Endodermal cell (in vitro differentiated cells): Measurements from ENCODE around the gene ZFP14. TPM values are rescaled to one million over a fixed set of nuclear protein-coding genes. Genes with fewer than 3 reads are reported as not detected.

Experiments used
- DNase-seq: peaks from one replicate; pipeline ENCODE4 v3.0.0-alpha.2; 2017
- H3K27ac ChIP-seq: 2 replicates; pipeline ENCODE4 v1.5.1; 2013; ENCODE audit warnings: mild to moderate bottlenecking, low read depth, low read length, moderate library complexity
- H3K27me3 ChIP-seq: 2 replicates; pipeline ENCODE4 v1.6.1; 2013; ENCODE audit warnings: mild to moderate bottlenecking, low read length, moderate library complexity; ENCODE audit not compliant: insufficient read depth, control insufficient read depth, poor library complexity, severe bottlenecking
- H3K36me3 ChIP-seq: 2 replicates; pipeline ENCODE4 v1.7.0; 2013; ENCODE audit warnings: mild to moderate bottlenecking, low read length, moderate library complexity; ENCODE audit not compliant: control insufficient read depth, insufficient read depth
- H3K4me1 ChIP-seq: one replicate; pipeline ENCODE4 v1.7.0; 2013; ENCODE audit warnings: low read length; ENCODE audit not compliant: control insufficient read depth, insufficient read depth
- H3K4me3 ChIP-seq: 2 replicates; pipeline ENCODE4 v1.5.1; 2013; ENCODE audit warnings: mild to moderate bottlenecking, low read length, moderate library complexity
- H3K9ac ChIP-seq: 2 replicates; pipeline ENCODE4 v1.6.1; 2013; ENCODE audit warnings: mild to moderate bottlenecking, low read length, moderate library complexity; ENCODE audit not compliant: poor library complexity, severe bottlenecking; ENCODE audit errors: extremely low read depth
- H3K9me3 ChIP-seq: 2 replicates; pipeline ENCODE4 v1.6.1; 2013; ENCODE audit warnings: mild to moderate bottlenecking, low read length, moderate library complexity; ENCODE audit not compliant: control insufficient read depth
- H3K27ac Mint-ChIP-seq: 2 replicates; pipeline ENCODE4 v1.8.0; 2020; ENCODE audit warnings: mixed read lengths
- H3K27me3 Mint-ChIP-seq: 2 replicates; pipeline ENCODE4 v1.8.0; 2021; ENCODE audit warnings: mild to moderate bottlenecking, mixed read lengths; ENCODE audit not compliant: insufficient read depth
- H3K36me3 Mint-ChIP-seq: 2 replicates; pipeline ENCODE4 v1.8.0; 2020; ENCODE audit warnings: low read depth, mixed read lengths
- H3K4me1 Mint-ChIP-seq: 2 replicates; pipeline ENCODE4 v1.8.0; 2020; ENCODE audit warnings: mixed read lengths
- H3K4me3 Mint-ChIP-seq: 2 replicates; pipeline ENCODE4 v1.8.0; 2020; ENCODE audit warnings: mild to moderate bottlenecking, moderate library complexity, mixed read lengths
- H3K9me3 Mint-ChIP-seq: 2 replicates; pipeline ENCODE4 v1.8.0; 2020; ENCODE audit warnings: mild to moderate bottlenecking, mixed read lengths
- CTCF ChIP-seq: fragments of 200-600 bp; sonication (generic); conservative IDR thresholded peaks from 2 replicates; pipeline ENCODE4 v1.5.0; 2021; ENCODE audit warnings: antibody characterized with exemption, mild to moderate bottlenecking
- WGBS, 2 experiments: methylation state at CpG; one replicate each; pipeline versions ENCODE4 v1.1.5 to v1.1.7; 2013; ENCODE audit warnings: missing lambda C conversion rate in 2 of 2, mixed read lengths in 1 of 2; ENCODE audit not compliant: insufficient coverage in 1 of 2, insufficient read length in 1 of 2; 5-methylcytosine and 5-hydroxymethylcytosine counted together
- long read RNA-seq, 4 experiments: library from polyadenylated mRNA in 2 of 4; library from RNA in 1 of 4; library from capped mRNA in 1 of 4; stranded (forward) in 3 of 4; unstranded in 1 of 4; transcript quantifications; one replicate each; pipeline ENCODE4 v2.0.0, GENCODE V29; 2020 to 2021; ENCODE audit warnings: inconsistent platforms in 1 of 4
- polyA plus RNA-seq, 2 experiments: library from polyadenylated mRNA; stranded (reverse); fragments of 50-300 nt; gene quantifications; one replicate each; pipeline ENCODE4 v1.2.3, GENCODE V29; 2013
- total RNA-seq, 2 donors: library from RNA; stranded (reverse); fragmentation: NEBNext Ultra II Directional in 1 of 2; extraction: Animal tissue kit (Norgen Biotek cat#: 25700) in 1 of 2; gene quantifications; 2 replicates in 1 of 2; 3 replicates in 1 of 2; pipeline ENCODE4 v1.2.1, GENCODE V29; 2021

The ZFP14 gene
- 10 to 100 TPM in 1 of 2 donors, 1 to 10 TPM in 1; 9.2 to 11.1 TPM for total RNA-seq
- 8.2 TPM for polyA plus RNA-seq (2013, experiment 1 of 2)
- 8.1 TPM for polyA plus RNA-seq (2013, experiment 2 of 2)
- long read RNA-seq, experiment 1, partial matches to known transcripts: 0 of 2 reads
- long read RNA-seq, experiment 1, other reads (novel, unspliced or antisense): 2 of 2 reads
- long read RNA-seq, experiment 2, full-length matches to known transcripts: 2 of 11 reads
- long read RNA-seq, experiment 2, partial matches to known transcripts: 1 of 11 reads
- long read RNA-seq, experiment 2, other reads (novel, unspliced or antisense): 8 of 11 reads
- long read RNA-seq, experiment 3, full-length matches to known transcripts: 2 of 10 reads
- long read RNA-seq, experiment 3, partial matches to known transcripts: 3 of 10 reads
- long read RNA-seq, experiment 3, other reads (novel, unspliced or antisense): 5 of 10 reads
- long read RNA-seq, experiment 4, partial matches to known transcripts: 2 of 8 reads
- long read RNA-seq, experiment 4, other reads (novel, unspliced or antisense): 6 of 8 reads

DNA sequence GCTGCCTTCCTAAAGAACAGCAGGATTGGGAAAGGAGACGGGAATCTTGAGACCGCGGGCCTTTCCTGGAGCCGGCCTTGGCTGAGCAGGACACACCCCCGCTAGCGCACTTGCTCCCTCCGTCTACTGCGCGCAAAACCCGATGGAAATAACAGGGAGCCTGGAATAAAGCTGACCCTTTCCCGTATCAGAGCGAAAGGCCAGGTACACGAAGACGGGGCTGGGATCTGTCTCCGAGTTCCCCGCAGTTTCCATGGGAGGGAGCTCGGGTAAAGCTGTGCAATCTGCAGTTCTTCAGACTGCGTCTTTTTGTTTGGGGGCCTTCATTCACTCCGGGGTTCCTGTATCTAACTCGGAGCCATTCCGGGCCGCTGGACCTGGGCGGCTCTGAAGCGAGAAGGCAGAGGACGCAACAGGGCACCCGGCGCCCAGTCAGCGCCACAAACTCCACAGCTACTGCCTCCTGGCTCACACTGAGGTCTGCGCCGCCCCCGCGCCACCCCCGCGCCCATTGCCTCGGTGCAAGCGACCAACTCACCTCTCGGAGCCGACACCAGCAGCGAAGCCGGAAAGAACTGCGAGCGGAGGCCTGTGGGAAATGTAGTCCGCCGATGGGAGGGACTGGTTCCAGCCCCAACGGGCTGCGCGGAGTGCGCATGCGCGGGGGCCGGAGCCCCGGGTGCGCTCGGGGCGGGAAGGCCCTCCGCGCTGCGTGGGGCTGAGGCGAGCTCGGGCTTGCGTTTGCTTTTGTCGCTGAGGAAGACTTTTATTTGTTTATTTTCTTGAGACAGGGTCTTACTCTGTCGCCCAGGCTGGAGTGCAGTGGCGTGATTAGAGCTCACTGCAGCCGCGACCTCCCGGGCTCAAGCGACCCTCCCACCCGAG, at the start of gene ZFP14:
Gene ZFP14 (minus strand): TSS at position 577 of the 885 bp plus-strand sequence. CDS start 11,309 bp downstream, outside the sequence.
- H3K4me1 ChIP-seq: peaks cover 3% of the 10 kb centered on the region
- no peaks in the 10 kb centered on the region for H3K36me3 ChIP-seq
- WGBS, 2 experiments: 8 to 25% methylated on average over 23 to 69 of the region's 69 CpGs
- peak; percentile 97 for DNase-seq
- peak within 1 kb of the TSS; percentile 56 for H3K27ac ChIP-seq
- H3K4me3 Mint-ChIP-seq: peak within 1 kb of the TSS; percentile 95
- H3K9me3 ChIP-seq: peaks cover 8% of the 10 kb centered on the region
- peak within 1 kb of the TSS; percentile 90 for H3K4me3 ChIP-seq
- H3K9ac ChIP-seq: peak within 1 kb of the TSS; percentile 69
- no peaks in the 10 kb centered on the region for H3K27me3 Mint-ChIP-seq
- H3K27ac Mint-ChIP-seq: peak within 1 kb of the TSS; percentile 58
- H3K36me3 Mint-ChIP-seq: peaks cover 10% of the 10 kb centered on the region
- H3K9me3 Mint-ChIP-seq: no peaks in the 10 kb centered on the region
- peaks cover 22% of the 10 kb centered on the region for H3K4me1 Mint-ChIP-seq
- peak; percentile 32 for TF ChIP-seq CTCF
- no peaks in the 10 kb centered on the region for H3K27me3 ChIP-seq

DNA sequence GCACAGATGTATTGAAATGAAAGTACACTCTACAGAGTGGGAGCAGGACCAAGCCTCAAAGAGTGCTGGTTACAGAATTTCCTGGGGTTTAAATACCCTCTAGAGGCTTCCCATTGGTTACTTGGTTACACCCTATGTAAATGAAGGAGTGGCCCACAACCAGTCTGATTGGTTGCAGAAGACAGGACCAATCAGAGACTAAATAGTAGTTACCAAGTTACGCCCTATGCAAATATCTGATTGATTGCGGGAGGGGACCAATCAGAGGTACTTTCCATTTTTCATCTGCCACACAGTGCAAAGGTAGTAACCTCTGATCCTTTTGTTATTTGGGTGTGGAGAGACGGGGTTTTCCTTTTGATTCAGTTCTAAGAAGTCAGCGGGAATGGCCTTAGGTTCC, 44.9 kb upstream of the ZFP14 start:
- Histone ChIP-seq H3K4me1 (no peaks in the 10 kb centered on the region), H3K4me3 (no peak overlapping the region), H3K9me3 (peaks cover 6% of the 10 kb centered on the region), H3K27ac (no peak overlapping the region), H3K36me3 (no peaks in the 10 kb centered on the region), H3K9ac (no peak overlapping the region), H3K27me3 (peaks cover 35% of the 10 kb centered on the region)
- Mint-ChIP-seq H3K4me1 (peaks cover 2% of the 10 kb centered on the region), H3K9me3 (peaks cover 3% of the 10 kb centered on the region), H3K27ac (no peak overlapping the region), H3K27me3 (peaks cover 21% of the 10 kb centered on the region), H3K36me3 (no peaks in the 10 kb centered on the region), H3K4me3 (no peak overlapping the region)
- WGBS, 2 experiments: 93 to 97% methylated on average over 3 to 4 of the region's 4 CpGs
- no peak for TF ChIP-seq CTCF
- no peak for DNase-seq

DNA sequence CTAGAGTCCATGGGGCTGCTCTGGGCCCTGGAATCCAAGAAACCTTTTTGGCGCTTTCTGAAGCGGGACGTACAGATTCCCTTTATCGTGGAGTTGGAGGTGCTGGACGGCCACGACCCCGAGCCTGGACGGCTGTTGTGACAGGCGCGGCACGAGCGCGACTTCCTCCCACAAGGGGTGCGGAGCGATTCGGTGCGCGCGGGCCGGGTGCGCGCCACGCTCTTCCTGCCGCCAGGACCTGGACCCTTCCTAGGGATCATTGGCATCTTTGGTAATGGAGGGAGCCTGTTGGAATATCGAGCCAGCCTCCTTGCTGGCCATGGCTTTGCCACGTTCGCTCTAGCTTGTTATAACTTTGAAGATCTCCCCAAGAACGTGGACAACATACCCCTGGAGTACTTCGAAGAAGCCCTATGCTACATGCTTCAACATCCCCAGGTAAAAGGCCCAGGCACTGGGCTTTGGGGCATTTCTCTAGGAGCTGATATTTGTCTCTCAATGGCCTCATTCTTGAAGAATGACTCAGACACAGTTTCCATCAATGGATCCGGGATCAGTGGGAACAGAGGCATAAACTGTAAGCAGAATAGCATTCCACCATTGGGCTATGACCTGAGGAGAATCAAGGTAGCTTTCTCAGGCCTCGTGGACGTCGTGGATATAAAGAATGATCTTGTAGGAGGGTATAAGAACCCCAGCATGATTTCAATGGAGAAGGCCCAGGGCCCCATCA, 42.9 kb upstream of the ZFP14 start:
- H3K27me3 Mint-ChIP-seq: peaks cover 21% of the 10 kb centered on the region
- H3K9ac ChIP-seq: no peak overlapping the region
- no peaks in the 10 kb centered on the region for H3K36me3 ChIP-seq
- no peaks in the 10 kb centered on the region for H3K36me3 Mint-ChIP-seq
- H3K4me3 ChIP-seq: no peak overlapping the region
- H3K4me1 ChIP-seq: no peaks in the 10 kb centered on the region
- H3K4me1 Mint-ChIP-seq: peaks cover 8% of the 10 kb centered on the region
- H3K9me3 ChIP-seq: peaks cover 6% of the 10 kb centered on the region
- no peak for TF ChIP-seq CTCF
- H3K27ac Mint-ChIP-seq: no peak overlapping the region
- no peak overlapping the region for H3K27ac ChIP-seq
- H3K27me3 ChIP-seq: peaks cover 35% of the 10 kb centered on the region
- H3K4me3 Mint-ChIP-seq: peak overlapping the region; percentile 48
- H3K9me3 Mint-ChIP-seq: peaks cover 3% of the 10 kb centered on the region
- 77% methylated on average over 15 to 33 of the region's 33 CpGs for WGBS, 2 experiments
- no peak for DNase-seq
